NCI-H1694 treated with DMSO at 0.1 percent for 48 hours (cell line): ENCODE data around the gene RCOR2.

ENCODE experiments used
- DNase-seq: peaks from one replicate; lab custom pipeline; 2025; lab: John Stamatoyannopoulos, UW

The RCOR2 gene

DNA sequence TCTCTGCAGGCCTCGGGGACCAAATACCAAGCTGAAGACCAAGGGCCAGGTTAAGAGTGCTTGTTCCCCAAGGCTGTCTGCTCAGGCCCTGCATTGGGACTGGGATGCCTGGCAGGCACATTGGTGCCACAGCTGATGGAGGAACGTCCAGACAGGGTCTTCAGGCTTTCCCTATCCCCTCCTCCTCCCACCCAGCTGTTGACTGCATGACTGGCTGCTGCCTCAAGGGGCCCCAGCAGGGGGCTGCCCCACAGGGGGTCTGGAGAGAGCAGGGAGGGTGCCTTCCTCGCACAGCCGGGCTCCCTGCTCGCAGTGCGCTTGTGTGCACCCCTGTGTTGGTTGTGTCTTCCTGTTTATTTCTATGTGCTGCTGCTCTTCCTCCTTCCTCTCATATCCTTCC, 9.9 kb downstream of the RCOR2 start:
- DNase-seq = no peak

- DNase-seq = no peak
Measured at GRCh38 chr11:63906585-63906984, 10.4 kb downstream of the RCOR2 start.

GRCh38 chr11:63906087-63906486, 10.9 kb downstream of the RCOR2 start:
- DNase-seq = no peak

GRCh38 chr11:63905179-63905578, 11.8 kb downstream of the RCOR2 start:
- no peak for DNase-seq

DNA sequence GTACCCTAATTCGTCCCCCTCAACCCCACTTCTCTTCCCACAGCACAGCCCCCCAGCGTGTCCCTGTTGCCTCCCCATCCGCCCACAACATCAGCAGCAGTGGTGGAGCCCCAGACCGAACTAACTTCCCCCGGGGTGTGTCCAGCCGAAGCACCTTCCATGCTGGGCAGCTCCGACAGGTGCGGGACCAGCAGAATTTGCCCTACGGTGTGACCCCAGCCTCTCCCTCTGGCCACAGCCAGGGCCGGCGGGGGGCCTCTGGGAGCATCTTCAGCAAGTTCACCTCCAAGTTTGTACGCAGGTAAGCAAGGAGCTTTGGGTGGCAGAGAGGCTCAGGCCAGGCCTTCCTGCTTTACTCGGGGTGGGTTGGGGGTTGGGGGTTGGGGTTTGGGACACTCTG, 12.2 kb downstream of the RCOR2 start:
- no peak for DNase-seq

- no peak for DNase-seq
Measured at GRCh38 chr11:63903884-63904283, 13.1 kb downstream of the RCOR2 start.

- no peak for DNase-seq
Measured at GRCh38 chr11:63901660-63902059, 15.3 kb downstream of the RCOR2 start.

DNA sequence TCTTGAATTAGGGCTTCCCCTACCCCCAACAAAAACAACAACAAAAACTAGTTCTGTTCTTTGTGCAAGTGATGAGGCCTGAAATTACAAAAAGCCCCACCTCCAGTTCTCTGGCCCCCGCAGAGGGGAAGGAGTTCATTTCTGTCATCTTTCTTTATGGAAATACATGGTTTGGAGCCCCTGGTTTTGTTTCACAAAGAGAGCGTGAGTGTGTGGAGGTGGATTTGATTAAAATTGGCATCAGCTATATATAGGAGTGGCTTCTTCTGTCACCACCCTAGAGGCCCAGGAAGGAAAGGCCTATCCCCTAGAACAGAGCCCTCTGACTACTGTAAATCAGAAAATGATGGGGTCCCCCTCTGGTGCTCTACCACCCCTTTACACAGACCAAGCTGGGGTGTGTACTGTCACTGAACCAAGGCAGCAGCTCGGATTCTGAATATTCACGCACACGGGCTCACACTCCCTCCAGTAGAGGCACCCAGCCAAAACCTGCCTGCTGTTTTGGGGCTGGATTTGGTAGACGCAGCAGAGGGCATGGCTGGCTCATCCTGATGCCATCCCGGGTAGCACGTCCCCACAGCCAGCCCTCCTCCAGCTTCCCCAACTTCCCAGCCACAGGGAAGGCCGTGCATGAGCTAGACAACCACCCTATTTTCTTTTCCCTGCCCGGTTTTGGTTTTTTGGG, 19.4 kb downstream of the RCOR2 start:
- DNase-seq = peak; percentile 51

- no peak for DNase-seq
Measured at GRCh38 chr11:63896071-63896470, 20.9 kb downstream of the RCOR2 start.

GRCh38 chr11:63893355-63893754, 23.6 kb downstream of the RCOR2 start:
- DNase-seq = no peak

GRCh38 chr11:63892228-63892627, 24.7 kb downstream of the RCOR2 start:
- DNase-seq = no peak

GRCh38 chr11:63890368-63890767, 26.6 kb downstream of the RCOR2 start:
- no peak for DNase-seq

- no peak for DNase-seq
Measured at GRCh38 chr11:63889344-63889743, 27.6 kb downstream of the RCOR2 start.

DNA sequence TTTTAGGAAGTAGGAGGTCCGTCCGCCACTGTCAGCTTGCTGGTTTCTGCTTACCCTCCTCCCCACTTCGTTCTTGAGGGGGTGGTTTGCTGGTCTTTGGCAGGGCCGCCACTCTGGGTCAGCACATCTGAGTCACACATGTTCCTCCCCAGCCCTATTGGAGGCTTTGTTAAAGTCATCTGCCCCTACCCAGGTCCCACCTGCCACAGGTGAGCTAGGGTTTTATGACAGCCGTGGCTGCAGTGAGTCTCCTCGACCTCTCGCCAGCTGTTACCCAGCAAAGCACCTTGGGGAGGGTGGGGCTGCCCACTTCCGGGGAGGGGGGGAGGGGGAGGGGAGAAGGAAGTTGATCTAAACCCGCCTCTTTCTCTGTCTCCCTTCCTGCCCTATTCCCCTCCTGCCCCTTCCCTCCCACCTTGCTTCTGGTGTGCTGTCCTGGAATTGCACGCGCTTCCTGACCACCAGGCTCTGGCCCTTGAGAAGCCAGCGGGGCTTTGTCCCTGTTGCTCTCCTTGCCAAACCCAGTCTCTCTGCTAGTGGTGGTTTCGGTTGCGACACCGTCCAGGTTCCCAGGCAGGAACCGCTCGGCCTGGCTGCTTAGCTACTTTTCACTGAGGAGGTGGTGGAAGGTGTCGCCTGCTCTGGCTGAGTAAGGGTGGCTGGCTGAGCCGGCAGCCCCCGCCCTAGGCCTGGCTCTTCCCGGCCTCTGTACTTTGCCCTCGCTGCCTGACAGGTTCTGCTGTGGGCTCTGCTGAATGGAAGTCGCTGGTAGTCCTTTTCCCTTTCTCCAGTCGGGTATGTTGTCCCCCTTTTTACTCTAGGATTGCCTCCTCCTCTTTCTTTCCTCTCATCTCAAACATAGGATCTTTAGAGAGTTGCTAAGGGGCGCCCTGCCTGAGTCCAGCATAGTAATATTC, 28.5 kb downstream of the RCOR2 start:
- DNase-seq = no peak

DNA sequence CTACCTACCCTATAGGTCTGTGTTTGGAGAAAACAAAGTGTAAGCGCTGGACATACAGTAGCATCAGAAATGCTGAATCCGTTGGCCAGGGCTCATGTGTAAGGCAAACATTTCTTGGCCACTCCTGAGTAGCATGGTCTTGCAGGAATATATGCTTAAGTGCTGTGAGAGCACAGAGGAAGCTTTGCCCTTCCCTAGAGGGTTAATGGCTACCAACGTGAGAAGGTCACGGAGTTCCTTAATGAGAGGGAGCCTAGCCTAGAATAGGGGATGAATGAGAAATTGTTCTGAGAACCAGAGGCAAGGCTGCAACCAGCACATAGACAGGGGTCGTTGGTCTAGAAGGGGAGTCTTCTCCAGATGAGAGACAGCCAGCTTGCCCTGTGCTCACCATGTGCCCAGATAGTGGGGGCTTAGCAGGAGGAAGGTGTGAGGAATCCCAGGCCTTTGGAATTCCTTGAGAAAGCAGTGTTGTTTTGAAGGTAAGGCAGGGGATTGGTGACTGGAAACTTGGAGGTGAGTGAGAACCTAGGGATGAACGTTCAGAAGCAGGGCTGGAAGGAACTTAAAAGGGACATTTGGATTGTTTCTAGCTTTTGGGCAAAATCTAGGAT, 29.5 kb downstream of the RCOR2 start:
- no peak for DNase-seq

- no peak for DNase-seq
Measured at GRCh38 chr11:63884196-63884932, 32.6 kb downstream of the RCOR2 start.

DNA sequence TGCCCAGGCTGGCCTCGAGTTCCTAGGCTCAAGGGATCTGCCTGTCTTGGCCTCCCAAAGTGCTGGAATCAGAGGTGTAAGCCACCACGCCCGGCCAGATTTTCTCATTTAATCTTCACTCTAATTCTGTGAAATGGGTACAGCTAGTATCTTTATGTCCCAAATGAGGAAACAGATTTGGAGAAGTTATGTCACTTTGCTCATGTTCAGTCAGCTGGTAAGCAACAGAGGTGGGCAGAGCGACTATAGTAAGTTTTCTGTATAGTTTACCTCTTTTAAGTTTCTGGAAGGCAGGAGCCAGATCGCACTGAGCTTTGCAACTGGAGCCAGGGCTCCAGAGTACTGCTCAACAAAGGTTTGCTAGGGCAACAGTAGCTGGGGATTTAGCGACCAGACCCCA, 33.2 kb downstream of the RCOR2 start:
- DNase-seq = no peak

DNA sequence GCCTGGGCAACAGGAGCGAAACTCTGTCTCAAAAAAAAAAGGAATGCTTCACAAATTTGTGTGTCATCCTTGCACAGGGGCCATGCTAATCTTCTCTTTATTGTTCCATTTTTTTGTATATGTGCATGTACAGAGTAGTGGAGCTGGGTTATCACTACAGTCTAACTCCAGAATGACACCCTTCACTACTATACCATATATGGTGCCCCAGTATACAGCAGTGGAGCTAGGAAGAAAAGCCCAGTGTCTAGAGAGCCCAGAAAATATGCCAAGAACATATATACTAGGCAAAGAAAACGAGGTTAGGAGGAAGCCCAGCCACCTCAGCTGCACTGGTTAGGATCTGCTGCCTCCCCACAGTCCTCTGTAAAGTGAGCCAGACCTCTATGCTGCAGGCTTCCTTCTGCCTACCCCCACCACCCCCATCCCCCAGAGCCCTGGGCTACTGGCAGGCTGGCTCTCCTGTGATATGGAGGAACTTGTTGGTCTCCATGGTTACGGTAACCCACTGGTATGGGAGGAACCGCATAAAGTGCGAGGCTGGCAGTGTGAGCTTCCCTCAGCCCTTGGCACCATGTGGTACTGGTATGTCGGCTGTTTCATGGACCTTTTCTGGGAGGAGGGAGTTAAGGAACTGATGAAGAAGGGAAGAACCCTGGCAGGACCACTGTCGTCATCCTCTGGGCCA, 34.3 kb downstream of the RCOR2 start:
- DNase-seq = no peak

DNA sequence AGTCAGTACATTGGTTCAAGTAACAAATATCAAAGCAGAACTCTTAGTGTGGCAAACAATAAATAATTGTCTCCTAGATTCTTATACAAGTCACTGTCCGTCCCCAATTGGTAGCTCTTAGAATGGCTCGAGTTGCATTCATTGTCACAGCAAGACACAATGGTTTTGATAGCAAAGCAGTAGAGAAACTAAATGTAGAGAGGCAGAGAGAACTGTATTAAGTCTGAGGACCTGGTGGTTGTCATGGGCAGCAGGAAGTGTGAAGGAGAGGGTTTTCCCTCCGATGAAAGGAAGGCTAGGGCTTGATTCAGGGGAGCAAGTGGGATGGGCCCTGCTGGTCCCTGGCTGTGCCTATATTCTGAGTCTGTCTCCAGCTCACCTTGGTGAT, 36.6 kb downstream of the RCOR2 start:
- no peak for DNase-seq

- no peak for DNase-seq
Measured at GRCh38 chr11:63879598-63880402, 37.2 kb downstream of the RCOR2 start.
